HUES48 (cell line): Measurements from ENCODE around the gene FHIT.

Source experiments
- H3K27ac ChIP-seq: one replicate; pipeline ENCODE4 v1.7.0; 2013; ENCODE audit warnings: low read depth, low read length, inconsistent platforms
- H3K27me3 ChIP-seq: 2 replicates; pipeline ENCODE4 v1.6.1; 2013; ENCODE audit warnings: mild to moderate bottlenecking, low read length; ENCODE audit not compliant: control insufficient read depth, insufficient read depth
- H3K36me3 ChIP-seq: 2 replicates; pipeline ENCODE4 v1.6.1; 2013; ENCODE audit warnings: low read length; ENCODE audit not compliant: control insufficient read depth, insufficient read depth
- H3K4me1 ChIP-seq: 2 replicates; pipeline ENCODE4 v1.6.1; 2013; ENCODE audit warnings: mild to moderate bottlenecking, low read length; ENCODE audit not compliant: control insufficient read depth, insufficient read depth
- H3K4me3 ChIP-seq: 2 replicates; pipeline ENCODE4 v1.5.1; 2013; ENCODE audit warnings: mild to moderate bottlenecking, low read depth, low read length
- H3K9ac ChIP-seq: 2 replicates; pipeline ENCODE4 v1.6.1; 2013; ENCODE audit warnings: mild to moderate bottlenecking, low read depth, low read length, moderate library complexity
- H3K9me3 ChIP-seq: 2 replicates; pipeline ENCODE4 v1.6.1; 2013; ENCODE audit warnings: low read length; ENCODE audit not compliant: control insufficient read depth, insufficient read depth

FHIT gene

DNA sequence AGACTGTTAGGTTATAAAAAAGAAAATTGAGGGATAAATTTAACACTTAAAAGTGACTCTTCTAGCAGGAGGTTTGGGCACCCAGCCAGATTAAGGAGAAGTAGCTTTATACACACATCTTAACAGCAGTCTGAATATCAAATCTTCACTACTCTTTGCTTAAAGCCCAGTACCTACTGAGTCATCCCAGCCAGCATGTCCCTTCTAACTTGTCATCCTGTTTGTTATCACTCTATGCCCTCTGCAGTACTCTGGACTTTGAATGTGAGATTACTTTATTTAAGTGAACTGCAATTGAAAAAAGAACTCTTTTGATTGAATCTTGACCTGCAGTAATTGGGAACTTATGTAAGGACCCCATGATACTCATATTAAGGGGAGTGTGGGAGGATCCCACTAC is 77.6 kb downstream of the FHIT start:
- no peaks in the 10 kb centered on the region for H3K36me3 ChIP-seq
- no peaks in the 10 kb centered on the region for H3K27me3 ChIP-seq
- no peak overlapping the region for H3K9ac ChIP-seq
- H3K4me1 ChIP-seq: 0 out of 2 replicates have a peak, but pooled peaks cover 11% of the 10 kb centered on the region
- H3K4me3 ChIP-seq: no peak overlapping the region
- no peak overlapping the region for H3K27ac ChIP-seq
- no peaks in the 10 kb centered on the region for H3K9me3 ChIP-seq

DNA sequence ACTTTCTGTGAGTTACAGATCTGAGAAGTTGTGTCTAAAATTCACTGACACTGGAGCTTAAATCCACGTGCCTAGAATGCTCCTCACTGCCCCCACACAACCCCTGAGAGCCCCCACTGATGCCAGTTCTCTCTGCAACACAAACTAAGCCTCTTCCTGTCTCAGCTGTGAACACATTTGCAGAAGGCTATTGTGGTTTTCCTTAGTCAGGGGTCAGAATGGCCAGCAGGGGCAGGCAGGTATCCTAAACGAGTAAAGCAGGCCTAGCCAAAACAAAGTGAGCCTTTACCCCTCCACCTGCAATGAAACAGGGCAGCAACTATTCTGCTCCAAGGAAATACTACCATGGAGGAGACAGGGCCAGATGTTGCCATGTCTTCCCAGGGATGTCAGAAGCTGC is 78.6 kb downstream of the FHIT start:
- Histone ChIP-seq H3K4me1 (peaks cover 17% of the 10 kb centered on the region), H3K27me3 (no peaks in the 10 kb centered on the region), H3K27ac (no peak overlapping the region), H3K4me3 (no peak overlapping the region), H3K36me3 (no peaks in the 10 kb centered on the region), H3K9ac (no peak overlapping the region), H3K9me3 (no peaks in the 10 kb centered on the region)

DNA sequence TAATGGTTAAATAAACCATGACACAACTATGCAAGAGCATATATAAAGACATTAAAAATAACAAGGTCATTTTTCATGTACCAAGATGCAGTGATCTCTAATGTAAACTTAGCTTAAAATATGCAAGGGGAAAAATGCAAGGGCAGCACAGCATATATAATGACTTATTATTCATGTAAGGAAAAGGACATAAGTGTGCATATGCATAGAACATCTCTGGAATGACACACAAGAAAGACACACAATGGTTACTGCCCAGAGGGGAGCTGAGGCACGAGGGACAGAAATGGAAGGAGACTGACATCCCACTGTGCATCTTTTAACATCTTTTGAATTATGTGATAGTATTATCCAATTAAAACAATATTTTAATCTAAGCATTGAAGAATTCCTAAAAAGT is 79.0 kb downstream of the FHIT start:
- H3K9ac ChIP-seq: no peak overlapping the region
- no peaks in the 10 kb centered on the region for H3K27me3 ChIP-seq
- H3K4me3 ChIP-seq: no peak overlapping the region
- no peaks in the 10 kb centered on the region for H3K36me3 ChIP-seq
- H3K9me3 ChIP-seq: no peaks in the 10 kb centered on the region
- no peak overlapping the region for H3K27ac ChIP-seq
- H3K4me1 ChIP-seq: peaks cover 17% of the 10 kb centered on the region

DNA sequence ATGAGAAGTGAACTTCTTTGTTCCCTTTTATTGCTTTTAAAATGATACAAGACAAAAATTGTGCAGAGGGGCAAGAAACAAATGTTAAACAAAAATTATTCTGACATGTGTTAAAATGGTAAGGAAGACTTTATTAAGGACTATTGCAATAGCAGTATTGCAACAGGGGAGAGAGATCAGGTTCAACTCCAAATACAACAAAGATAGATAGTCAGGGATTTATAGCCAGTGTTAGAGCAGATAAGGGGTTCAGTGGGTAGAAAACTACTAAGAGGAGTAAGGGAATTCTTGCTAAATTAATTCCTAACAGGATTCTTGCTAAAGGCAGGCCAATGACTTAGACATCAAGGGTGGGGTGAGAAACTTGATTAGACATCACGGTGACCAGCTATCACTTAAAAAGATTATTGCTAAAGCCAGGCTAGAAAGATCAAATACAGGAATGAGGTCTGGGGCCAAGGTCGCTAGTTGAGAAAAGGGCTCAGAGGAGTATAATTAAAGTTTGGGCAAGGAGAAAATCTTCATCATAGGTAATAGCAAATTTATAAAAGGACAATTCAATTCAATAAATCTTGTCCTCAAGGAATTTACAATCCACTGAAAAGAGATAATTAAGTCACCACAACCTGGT is 81.5 kb downstream of the FHIT start:
- H3K4me1 ChIP-seq: peaks cover 13% of the 10 kb centered on the region
- H3K27ac ChIP-seq: no peak overlapping the region
- no peaks in the 10 kb centered on the region for H3K27me3 ChIP-seq
- no peaks in the 10 kb centered on the region for H3K36me3 ChIP-seq
- H3K9me3 ChIP-seq: no peaks in the 10 kb centered on the region
- no peak overlapping the region for H3K4me3 ChIP-seq
- no peak overlapping the region for H3K9ac ChIP-seq

DNA sequence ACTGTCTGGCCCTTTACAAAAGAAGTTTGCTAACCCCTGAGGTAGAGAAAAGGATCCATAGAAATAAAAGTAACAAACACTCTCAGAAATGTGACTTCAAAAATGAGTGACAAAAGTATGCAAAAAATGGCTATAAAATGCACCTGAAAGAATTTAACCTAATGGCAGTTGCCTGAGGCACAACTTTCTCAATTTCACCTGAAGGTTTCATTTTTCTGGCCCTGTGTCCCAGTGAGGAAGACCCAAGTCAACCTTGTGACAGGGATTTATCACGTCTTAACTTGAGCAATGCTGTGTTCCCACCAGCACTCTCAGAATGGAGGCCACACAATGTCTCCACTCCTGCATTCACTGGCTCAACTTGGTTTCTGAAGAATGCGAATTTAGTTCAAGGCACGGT is 83.0 kb downstream of the FHIT start:
- peaks cover 11% of the 10 kb centered on the region for H3K4me1 ChIP-seq
- no peak overlapping the region for H3K27ac ChIP-seq
- no peaks in the 10 kb centered on the region for H3K36me3 ChIP-seq
- no peaks in the 10 kb centered on the region for H3K9me3 ChIP-seq
- no peak overlapping the region for H3K9ac ChIP-seq
- no peaks in the 10 kb centered on the region for H3K27me3 ChIP-seq
- H3K4me3 ChIP-seq: no peak overlapping the region

DNA sequence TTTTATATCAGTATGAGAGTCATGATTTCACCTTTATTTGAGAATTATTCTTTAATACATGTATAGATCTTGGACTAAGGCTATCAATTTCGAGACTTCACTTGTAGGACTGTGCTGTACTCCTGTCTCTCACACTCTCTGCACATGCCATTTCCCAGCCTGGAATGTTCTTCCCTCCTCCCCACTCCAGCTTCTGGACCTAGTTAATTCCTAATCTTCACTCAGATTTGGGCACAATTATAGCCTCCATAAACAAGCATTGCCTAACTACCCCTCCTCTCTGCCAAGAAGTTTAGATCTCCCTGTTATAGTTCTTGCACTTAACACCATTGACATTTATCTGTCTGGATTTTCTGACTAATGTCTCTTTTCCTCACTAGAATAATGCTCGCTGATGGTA is 88.3 kb downstream of the FHIT start:
- Histone ChIP-seq H3K9me3 (no peaks in the 10 kb centered on the region), H3K27ac (no peak overlapping the region), H3K4me3 (no peak overlapping the region), H3K4me1 (no peaks in the 10 kb centered on the region), H3K36me3 (no peaks in the 10 kb centered on the region), H3K9ac (no peak overlapping the region), H3K27me3 (no peaks in the 10 kb centered on the region)

DNA sequence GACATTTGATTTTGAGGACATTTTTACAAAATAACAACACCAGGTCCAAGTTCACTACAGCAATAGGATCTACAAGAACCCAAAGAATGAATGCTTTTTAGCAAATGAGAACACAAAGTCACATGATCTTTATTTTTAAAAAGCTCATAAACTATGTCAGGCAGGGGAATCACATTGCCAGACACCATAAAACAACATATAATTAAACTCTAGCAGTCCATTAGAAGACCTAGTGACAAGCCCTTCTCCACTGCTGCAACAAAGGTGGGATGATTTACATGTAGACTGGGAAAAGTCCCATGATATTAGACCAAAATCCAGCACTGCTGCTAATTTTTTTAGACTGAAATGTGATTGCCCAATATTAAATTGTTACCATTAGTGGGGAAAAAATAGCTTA is 92.6 kb downstream of the FHIT start:
- H3K36me3 ChIP-seq: no peaks in the 10 kb centered on the region
- no peak overlapping the region for H3K27ac ChIP-seq
- no peaks in the 10 kb centered on the region for H3K27me3 ChIP-seq
- H3K9ac ChIP-seq: no peak overlapping the region
- H3K9me3 ChIP-seq: no peaks in the 10 kb centered on the region
- no peaks in the 10 kb centered on the region for H3K4me1 ChIP-seq
- no peak overlapping the region for H3K4me3 ChIP-seq

DNA sequence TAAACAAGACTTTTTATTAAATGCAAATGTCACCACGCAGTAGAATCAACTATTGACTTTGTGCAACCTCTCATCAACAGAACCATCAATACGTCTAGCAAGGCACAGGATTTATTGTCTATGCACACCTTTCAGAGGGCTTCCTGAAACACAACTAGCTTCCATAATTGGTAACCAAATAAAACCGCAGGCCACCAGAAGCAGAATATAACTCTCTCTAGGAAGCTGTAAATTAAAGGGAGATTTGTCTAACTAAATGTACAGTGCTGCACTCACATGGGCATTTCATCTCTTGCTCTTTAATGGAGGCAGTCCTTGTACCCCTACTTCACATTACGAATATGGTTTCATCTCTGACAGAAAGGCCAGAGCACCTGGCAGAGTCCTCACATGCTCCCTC is 93.0 kb downstream of the FHIT start:
- Histone ChIP-seq H3K9me3 (no peaks in the 10 kb centered on the region), H3K27me3 (no peaks in the 10 kb centered on the region), H3K4me3 (no peak overlapping the region), H3K9ac (no peak overlapping the region), H3K36me3 (no peaks in the 10 kb centered on the region), H3K27ac (no peak overlapping the region), H3K4me1 (no peaks in the 10 kb centered on the region)

DNA sequence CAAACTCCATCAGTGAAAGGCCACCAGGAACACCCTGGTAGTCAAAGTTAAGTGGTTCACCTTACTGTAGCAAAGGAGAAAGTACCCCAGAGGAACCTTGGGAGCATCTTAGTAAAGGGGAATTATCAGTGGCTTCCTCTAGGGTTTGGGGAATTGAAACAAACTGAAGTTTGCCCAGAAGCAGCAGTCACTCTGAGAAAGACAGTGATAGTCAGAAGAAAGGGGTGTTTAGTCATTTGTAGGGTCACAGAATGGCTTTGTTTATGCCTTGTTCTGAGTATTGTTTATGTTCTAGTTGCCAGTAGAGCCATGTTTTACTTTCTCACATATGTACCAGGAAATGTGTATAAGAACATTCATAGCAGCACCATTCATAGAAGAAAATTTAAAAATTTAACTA is 93.8 kb downstream of the FHIT start:
- no peaks in the 10 kb centered on the region for H3K4me1 ChIP-seq
- H3K27ac ChIP-seq: no peak overlapping the region
- H3K27me3 ChIP-seq: no peaks in the 10 kb centered on the region
- no peaks in the 10 kb centered on the region for H3K36me3 ChIP-seq
- H3K9me3 ChIP-seq: no peaks in the 10 kb centered on the region
- no peak overlapping the region for H3K9ac ChIP-seq
- H3K4me3 ChIP-seq: no peak overlapping the region

DNA sequence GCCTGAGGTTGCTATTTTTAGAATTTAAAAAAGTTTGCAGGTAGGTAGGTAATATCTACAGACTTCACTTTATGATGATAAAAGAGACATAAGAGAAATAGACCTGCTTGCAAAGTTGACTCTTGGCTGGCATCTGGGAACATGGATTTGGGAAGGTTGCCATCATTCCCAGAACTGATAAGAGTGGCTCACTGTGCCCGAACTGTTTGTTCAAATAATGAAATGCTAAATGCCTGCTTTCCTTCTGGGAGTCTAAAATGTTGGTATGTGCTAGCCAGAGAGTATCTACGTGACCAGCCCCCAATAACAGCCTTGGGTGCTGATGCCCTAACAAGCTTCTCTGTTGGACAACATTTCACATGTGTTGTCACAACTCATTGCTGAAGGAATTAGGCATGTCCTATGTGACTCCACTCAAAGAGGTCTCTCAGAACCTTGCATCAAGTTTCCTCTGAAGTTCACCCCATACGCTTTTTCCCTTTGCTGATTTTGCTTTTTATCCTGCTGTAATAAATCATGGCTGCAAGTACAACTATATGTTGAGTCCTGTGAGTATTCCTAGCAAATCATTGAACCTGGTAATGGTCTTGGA is 95.5 kb downstream of the FHIT start:
- Histone ChIP-seq H3K4me1 (no peaks in the 10 kb centered on the region), H3K27me3 (no peaks in the 10 kb centered on the region), H3K36me3 (no peaks in the 10 kb centered on the region), H3K9me3 (no peaks in the 10 kb centered on the region), H3K9ac (no peak overlapping the region), H3K27ac (no peak overlapping the region), H3K4me3 (no peak overlapping the region)

DNA sequence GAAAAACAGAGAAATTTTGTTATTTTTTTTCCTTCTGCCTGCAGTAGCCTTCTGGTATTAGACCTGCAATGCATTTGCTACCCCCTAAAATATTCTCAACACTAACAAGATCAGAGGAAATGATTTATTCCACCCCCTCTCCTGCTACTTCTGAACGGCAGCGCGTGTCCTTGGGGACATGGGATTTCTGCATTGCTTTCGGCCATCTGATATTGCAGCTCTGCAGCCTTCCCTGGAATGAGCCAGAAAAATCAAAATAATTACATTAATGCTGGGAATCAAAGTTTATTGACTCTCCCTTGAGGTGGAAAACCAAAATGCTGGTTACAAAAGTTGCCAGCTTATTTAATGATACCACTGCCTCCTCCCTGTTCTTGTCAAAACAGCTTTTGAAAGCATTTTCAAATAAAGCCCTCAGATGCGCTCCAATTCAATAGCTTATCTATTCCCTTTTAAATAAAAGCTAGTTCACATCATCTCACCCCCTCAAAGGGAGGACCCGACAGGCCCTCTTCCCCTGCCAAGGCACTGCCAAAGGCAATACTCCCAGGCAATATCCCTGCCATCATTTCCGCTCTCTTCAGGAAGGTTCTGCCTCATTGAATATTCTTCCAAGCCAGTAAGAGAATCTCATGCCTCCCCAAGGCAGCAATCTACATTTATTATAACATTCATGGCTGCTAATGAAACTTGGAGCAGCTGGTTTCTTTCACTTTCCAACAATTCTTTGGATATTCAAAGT is 96.6 kb downstream of the FHIT start:
- H3K4me1 ChIP-seq: no peaks in the 10 kb centered on the region
- H3K36me3 ChIP-seq: no peaks in the 10 kb centered on the region
- no peaks in the 10 kb centered on the region for H3K9me3 ChIP-seq
- H3K9ac ChIP-seq: no peak overlapping the region
- no peak overlapping the region for H3K27ac ChIP-seq
- no peak overlapping the region for H3K4me3 ChIP-seq
- H3K27me3 ChIP-seq: no peaks in the 10 kb centered on the region
